Mammary epithelial cell (primary cell): Measurements from ENCODE around the gene SHISA4.

Source experiments
- CTCF ChIP-seq, 2 donors: IDR thresholded peaks in 1 of 2; conservative IDR thresholded peaks in 1 of 2; 2 replicates each; pipeline ENCODE4 v1.5.1; 2011 to 2012; ENCODE audit warnings: inconsistent platforms in 2 of 2, low read length in 2 of 2, mild to moderate bottlenecking in 2 of 2, control low read depth in 1 of 2, low read depth in 1 of 2; ENCODE audit not compliant: insufficient read depth in 1 of 2; ENCODE audit errors: extremely low read depth in 1 of 2
- EZH2 ChIP-seq: IDR thresholded peaks from 2 replicates; pipeline ENCODE4 v1.6.1; 2012; ENCODE audit warnings: low read length, inconsistent platforms, borderline replicate concordance

- TF ChIP-seq CTCF (conservative IDR thresholded peaks at IDR 0.05 in 1 of 2, IDR thresholded peaks at IDR 0.05 in 1 of 2; ENCODE audit: extremely low read depth in 1 of 2, insufficient read depth in 1 of 2, low read depth in 1 of 2, low read length in 2 of 2) (no peak), EZH2 (no peak)
Observed at GRCh38 chr1:201893431-201893830, 4.7 kb downstream of the SHISA4 start.
